AG08395 (cell line): Measurements from ENCODE around the gene HPSE2.
"Not testable (repeated sequence)": the region's sequence is repeated elsewhere in the genome, so short reads cannot be mapped to it uniquely, and the experiment has no call there.

ENCODE experiments used
- DNase-seq: peaks from one replicate; pipeline ENCODE4 v3.0.0; 2012; ENCODE audit warnings: mixed read lengths, low spot score

The HPSE2 gene

DNA sequence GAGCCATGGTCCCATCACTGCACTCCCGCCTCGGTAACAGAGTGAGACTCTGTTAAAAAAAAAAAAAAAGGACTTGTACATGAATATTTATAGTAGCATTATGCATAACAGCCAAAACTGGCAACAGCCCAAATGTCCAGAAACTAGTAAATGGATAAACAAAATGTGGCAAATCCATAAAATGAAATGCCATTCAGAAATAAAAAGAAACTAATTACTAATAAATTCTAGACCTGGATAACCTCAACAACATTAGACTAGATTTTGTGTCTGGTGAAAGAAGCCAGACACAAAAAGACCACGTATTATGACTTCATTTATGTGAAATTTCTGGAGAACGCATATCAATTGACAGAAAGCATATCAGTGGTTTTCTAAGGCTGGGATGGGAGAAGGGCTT, 74.5 kb downstream of the HPSE2 start:
- no peak for DNase-seq

- no peak for DNase-seq
Observed at GRCh38 chr10:99143651-99144050, 92.0 kb downstream of the HPSE2 start.

GRCh38 chr10:99143011-99143410, 92.6 kb downstream of the HPSE2 start:
- DNase-seq, result no peak

- DNase-seq, result not testable (repeated sequence)
Observed at GRCh38 chr10:99132897-99133296, 102.8 kb downstream of the HPSE2 start.

DNA sequence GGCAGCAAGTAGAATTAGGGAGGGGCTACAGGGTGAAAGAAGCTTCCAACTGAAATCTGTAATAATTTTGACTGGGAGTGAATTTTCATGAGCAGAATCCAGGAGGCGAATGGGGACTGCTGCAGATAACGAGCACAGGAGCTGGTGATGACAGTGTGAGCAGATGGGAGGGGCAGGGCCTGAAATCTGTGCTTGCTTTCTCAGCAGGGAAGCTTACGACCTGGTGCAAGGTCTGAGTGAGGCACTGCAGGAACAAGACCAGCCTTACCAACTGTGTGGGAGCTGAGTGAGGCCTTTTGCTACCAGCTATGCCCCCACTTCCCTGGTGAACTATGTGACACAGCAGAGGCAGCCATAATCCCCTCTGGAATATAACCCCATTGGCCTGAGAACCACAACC, 109.8 kb downstream of the HPSE2 start:
- DNase-seq, result no peak

- no peak for DNase-seq
Observed at GRCh38 chr10:99124376-99124775, 111.3 kb downstream of the HPSE2 start.

DNA sequence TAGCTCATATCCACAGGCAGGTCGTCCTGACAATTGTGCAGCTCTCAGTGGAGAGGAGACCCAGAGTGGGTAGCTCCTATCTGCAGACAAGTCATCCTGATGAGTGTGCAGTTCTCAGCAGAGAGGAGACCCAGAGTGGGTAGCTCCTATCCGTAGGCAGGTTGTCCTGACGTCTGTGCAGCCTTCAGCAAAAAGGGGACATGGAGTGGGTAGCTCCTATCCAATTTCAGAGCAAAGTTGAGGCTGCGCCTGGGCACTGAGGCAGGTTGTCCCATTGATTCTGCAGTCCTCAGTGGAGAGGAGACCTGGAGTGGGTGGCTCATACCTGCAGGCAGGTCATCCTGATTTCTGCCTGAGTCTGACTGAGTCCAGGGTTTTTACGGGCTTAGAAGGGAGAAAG, 111.8 kb downstream of the HPSE2 start:
- no peak for DNase-seq

- DNase-seq, result no peak
Observed at GRCh38 chr10:99123336-99123735, 112.3 kb downstream of the HPSE2 start.

GRCh38 chr10:99119258-99119748, 116.3 kb downstream of the HPSE2 start:
- DNase-seq, result no peak

GRCh38 chr10:99115703-99116102, 119.9 kb downstream of the HPSE2 start:
- DNase-seq, result no peak

DNA sequence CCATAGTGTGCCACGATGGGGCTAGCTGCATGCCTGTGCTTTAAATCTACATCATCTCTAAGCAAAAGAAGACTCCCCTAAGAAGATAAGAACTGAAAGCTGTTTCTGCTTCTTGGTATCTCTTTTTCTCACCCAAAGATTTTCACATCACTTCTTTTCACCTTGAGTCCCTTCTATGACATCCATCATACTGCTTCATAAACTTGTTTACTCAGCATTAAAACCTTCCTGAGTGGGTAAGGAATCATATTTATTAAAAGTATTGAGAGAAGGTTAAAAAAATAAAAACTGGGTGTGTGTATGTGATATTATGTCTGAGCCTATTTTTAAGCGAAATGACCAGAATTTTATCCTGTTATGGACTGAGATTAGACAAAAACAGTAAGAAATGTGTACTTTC, 150.3 kb downstream of the HPSE2 start:
- no peak for DNase-seq

DNA sequence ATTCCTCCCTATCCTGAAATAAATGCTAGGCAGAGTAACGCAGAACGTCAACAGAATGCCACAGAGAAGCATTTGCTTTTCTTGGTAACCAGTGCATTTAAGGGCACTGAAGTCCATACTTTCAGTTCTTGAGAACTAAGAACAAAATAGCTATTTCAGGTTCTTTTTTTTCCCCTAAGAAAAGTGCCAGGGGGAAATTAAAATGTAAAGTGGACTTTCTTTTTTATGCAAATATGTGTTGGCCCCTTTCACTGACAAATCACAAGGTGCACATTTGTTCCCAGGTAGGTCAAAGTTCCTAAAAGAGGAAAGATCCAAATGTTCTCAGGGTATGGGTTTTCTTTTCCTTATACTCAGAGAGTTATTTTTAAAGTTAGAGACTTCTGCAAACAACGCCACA, 151.5 kb downstream of the HPSE2 start:
- DNase-seq, result no peak

DNA sequence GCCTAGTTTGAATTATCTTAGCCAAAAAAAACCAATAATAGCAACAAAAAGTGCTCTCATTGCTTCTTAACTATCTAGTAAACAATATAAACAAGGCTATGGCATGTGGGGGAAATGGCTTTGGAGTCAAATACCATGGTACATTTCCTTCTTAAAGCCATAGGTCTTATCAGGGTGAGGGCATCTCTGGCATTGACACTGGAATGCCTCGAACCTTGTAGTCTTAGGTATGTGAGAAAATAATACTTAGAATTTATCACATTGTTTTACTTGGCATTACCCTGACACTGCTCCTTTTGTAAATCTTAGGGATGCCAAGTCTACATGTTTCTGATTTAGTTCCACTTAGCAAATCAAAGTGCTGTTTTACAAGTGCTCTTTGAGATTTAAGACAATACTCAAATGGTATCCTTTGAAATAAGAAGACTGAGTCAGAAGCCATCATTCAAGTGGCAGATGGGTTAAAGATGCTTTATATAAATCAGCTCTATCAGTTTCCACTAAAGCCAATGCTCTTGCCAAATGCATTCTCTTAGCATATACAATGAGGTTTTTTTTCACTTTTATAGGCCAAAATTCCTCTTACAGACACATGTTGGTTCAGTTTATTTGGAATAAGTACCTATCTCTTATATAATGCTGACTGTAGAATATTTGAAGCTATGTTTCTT, 155.2 kb downstream of the HPSE2 start:
- no peak for DNase-seq

DNA sequence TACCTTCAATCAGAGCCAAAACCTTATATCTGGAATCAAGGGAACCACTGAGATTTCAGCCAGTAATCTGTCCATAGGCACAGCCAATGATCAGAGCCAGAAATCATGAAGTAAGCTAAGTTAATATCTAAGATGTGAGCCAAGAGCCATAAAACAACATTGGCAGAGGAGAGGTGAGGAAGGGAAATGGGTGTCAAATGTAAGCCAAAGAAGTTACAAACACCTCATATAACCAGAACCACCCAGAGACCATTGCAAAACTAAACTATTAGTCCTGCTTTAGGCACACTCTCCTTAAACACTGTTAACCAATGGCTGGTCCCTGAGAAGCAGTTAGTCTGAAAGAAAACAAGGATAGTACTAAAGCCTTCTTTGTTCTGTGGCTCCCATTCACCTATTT, 173.1 kb downstream of the HPSE2 start:
- no peak for DNase-seq

- no peak for DNase-seq
Observed at GRCh38 chr10:99058762-99059161, 176.9 kb downstream of the HPSE2 start.

DNA sequence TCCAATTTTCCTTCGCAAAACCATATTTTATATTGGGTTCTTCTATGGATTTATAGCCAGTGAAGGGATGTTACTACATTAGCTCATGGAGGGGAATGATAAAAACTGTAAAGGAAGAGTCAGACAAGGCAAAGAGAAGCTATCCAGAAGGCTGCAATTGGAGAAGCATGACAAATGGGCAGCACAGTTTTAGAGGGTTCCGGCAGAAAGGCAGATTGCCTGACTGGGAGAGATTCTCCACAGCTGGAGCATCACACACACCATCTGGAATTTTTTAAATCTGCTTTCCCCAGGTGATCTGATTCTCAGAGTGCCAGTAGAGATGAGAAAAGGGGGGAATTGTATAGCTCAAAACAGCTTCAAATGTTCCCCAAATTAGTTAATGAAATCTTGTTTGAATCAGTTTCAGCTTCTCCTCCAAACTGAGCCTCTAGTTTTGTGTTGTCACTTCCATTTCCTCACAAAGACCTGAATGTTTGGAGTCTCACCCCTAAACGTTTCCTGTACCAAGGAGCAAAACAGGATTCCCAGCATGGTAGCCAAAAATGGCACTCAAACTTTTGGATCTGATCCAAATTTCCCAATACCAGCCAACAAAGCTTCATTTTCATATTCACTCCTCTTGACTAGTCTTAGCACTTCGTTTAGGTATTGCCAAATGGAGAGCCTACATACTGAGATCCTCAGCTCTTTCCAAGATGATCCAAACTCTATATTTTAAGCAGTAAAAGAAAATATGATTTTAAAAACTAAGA, 177.5 kb downstream of the HPSE2 start:
- no peak for DNase-seq

DNA sequence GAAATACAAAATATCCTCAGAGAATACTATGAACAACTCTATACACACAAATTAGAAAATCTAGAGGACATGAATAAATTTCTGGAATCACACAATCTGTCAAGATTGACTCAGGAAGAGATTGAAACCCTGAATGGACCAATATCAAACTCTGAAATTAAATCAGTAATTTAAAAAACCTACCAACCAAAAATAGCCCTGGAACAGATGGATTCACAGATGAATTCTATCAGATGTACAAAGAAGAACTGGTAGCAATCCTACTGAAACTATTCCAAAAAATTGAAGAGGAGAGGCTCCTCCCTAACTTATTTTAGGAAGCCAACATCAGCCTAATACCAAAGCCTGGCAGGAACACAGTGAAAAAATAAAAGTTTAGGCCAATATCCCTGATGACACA, 190.0 kb downstream of the HPSE2 start:
- DNase-seq, result no peak

DNA sequence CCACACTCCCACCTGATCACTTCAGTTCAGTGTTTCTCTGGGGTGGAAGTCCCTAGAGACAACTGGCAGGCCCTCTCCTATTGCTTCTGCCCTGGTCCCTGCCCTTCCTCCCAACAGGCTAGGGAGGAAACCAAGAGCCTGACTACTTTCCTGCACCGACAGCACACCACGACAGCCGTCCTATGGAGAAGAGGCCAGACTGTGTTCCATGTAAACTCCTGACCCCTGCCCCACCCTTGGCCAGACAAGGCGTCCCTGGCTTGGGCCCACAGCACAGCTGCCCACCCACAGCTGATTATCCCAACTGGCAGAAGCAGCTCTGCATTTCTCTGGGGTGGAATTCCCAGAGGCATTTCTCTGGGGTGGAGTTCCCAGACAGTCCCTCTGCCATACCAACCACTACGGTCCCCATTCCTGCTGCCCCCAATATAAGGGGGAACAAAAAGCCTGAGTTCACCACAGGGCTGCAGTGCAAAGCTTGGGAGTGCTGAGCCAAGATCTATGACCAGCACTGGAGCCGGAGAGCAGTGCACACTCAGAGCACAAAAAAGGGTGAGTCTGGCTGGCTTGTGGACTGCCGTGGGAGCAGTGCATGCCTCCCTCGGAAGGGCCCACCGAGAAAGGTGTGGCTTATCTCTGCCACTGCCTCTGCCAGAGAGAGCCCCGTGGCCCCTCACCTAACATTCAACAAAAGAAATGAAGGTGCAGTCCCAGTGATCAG, 193.4 kb downstream of the HPSE2 start:
- no peak for DNase-seq

- DNase-seq, result no peak
Observed at GRCh38 chr10:99041468-99041867, 194.2 kb downstream of the HPSE2 start.

- DNase-seq, result no peak
Observed at GRCh38 chr10:99013885-99014284, 221.8 kb downstream of the HPSE2 start.

DNA sequence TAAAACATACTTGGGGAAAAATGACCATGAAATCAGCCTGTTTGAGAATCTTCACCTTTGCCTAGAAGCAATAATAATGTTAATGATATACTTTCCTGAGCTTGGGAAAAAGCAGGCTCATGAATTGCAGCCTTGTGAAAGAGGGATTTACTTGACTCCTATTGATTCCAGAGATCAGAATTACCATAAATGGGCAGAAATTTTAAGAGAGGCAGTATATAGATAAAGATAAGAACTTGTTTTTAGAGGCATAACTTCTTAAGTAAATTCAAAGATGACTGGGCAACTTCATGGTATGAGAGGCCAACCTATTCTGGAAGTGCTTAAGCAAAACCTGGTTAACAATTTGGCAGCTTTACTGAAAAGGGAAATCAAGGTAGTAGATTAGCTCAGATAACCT, 225.4 kb downstream of the HPSE2 start:
- no peak for DNase-seq

- DNase-seq, result no peak
Observed at GRCh38 chr10:99008054-99008453, 227.6 kb downstream of the HPSE2 start.

- DNase-seq, result no peak
Observed at GRCh38 chr10:99007457-99007856, 228.2 kb downstream of the HPSE2 start.
